Neural cell (in vitro differentiated cells): ENCODE data around the gene SLIT3.

Experiments used
- EZH2 ChIP-seq: fragments of 200-600, 300-800 bp; shearing (Covaris generic), sonication (generic); IDR thresholded peaks from 2 replicates; pipeline ENCODE4 v1.6.1; 2014; ENCODE audit warnings: antibody characterized with exemption, low read length, borderline replicate concordance, mild to moderate bottlenecking; ENCODE audit not compliant: insufficient read depth, poor library complexity, severe bottlenecking
- POLR2AphosphoS5 ChIP-seq: IDR thresholded peaks from 2 replicates; pipeline ENCODE4 v1.6.1; 2012
- SMC3 ChIP-seq: fragments of 450-650 bp; conservative IDR thresholded peaks from 2 replicates; pipeline ENCODE4 v1.6.1; 2014; ENCODE audit warnings: antibody characterized with exemption, mild to moderate bottlenecking, moderate library complexity; ENCODE audit not compliant: poor library complexity
- TAF1 ChIP-seq: IDR thresholded peaks from 2 replicates; pipeline ENCODE4 v1.6.1; 2012; ENCODE audit warnings: low read depth
- TF ChIP-seq, protein P1 (sequence below): fragments of 450-650 bp; IDR thresholded peaks from 2 replicates; pipeline ENCODE4 v1.5.1; 2014; ENCODE audit warnings: antibody characterized with exemption, mild to moderate bottlenecking, moderate library complexity; ENCODE audit not compliant: poor library complexity, severe bottlenecking

DNA sequence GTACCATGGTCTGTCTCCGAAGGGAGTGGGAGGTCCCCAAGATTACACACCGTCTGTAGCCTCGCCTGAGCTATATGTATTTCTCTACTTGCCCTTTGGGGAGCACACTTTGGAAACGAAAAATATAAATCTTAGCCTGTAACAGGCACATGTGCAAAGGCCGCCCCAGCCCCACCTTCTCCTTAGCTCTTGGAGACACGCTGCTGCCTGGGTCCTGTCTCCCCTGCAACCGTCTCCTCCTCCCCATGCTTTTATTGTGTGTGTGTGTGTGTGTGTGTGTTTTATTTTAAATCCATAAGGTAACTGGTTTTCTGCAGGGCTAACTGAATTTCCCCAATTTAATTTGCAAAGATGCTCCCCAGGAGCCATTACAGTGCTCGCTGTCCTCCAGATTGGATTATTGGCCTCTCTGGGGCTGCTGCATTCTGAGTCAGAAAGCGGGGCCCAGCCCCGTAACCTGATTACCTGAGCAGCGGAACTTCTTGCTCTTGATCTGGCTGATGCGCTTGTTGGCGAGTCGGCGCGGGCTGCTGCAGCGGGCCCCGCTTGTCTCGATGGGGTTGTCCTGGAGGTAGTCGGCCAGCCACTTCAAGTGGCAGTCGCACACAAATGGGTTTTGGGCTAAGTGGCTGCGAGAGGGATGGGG, 528.5 kb downstream of the SLIT3 start:
- TF ChIP-seq EZH2 (no peak), SMC3 (no peak), TAF1 (no peak), POLR2AphosphoS5 (no peak)
- TF ChIP-seq, protein P1, sequence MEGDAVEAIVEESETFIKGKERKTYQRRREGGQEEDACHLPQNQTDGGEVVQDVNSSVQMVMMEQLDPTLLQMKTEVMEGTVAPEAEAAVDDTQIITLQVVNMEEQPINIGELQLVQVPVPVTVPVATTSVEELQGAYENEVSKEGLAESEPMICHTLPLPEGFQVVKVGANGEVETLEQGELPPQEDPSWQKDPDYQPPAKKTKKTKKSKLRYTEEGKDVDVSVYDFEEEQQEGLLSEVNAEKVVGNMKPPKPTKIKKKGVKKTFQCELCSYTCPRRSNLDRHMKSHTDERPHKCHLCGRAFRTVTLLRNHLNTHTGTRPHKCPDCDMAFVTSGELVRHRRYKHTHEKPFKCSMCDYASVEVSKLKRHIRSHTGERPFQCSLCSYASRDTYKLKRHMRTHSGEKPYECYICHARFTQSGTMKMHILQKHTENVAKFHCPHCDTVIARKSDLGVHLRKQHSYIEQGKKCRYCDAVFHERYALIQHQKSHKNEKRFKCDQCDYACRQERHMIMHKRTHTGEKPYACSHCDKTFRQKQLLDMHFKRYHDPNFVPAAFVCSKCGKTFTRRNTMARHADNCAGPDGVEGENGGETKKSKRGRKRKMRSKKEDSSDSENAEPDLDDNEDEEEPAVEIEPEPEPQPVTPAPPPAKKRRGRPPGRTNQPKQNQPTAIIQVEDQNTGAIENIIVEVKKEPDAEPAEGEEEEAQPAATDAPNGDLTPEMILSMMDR: no peak
